GM23338 (cell line): ENCODE results near the gene TLE2. TPM values are rescaled to one million over a fixed set of nuclear protein-coding genes. Genes with fewer than 3 reads are reported as not detected.

Source experiments
- ATAC-seq: fragments of 200-7000 bp; cut with Tn5 transposase; 3 replicates; pipeline ENCODE4 v1.9.1; 2020
- DNase-seq: peaks from one replicate; pipeline ENCODE4 v3.0.0-alpha.2; 2015; ENCODE audit warnings: low spot score
- H2AFZ ChIP-seq: fragments of 200-600 bp; sonication (generic); 2 replicates; pipeline ENCODE4 v1.8.0; 2016; ENCODE audit warnings: antibody characterized with exemption, mild to moderate bottlenecking, moderate library complexity
- H3F3A ChIP-seq: fragments of 200-600 bp; sonication (generic); replicated peaks from 2 replicates; pipeline ENCODE4 v1.8.0; 2017; ENCODE audit warnings: antibody characterized with exemption, mixed run types, low read depth
- H3K27ac ChIP-seq: fragments of 200-600 bp; sonication (generic); 2 replicates; pipeline ENCODE4 v1.6.1; 2016; ENCODE audit warnings: low read depth
- H3K27me3 ChIP-seq: fragments of 200-600 bp; sonication (generic); 2 replicates; pipeline ENCODE4 v1.8.0; 2016; ENCODE audit warnings: mild to moderate bottlenecking, mixed run types, moderate library complexity; ENCODE audit not compliant: insufficient read depth
- H3K36me3 ChIP-seq: fragments of 200-600 bp; sonication (generic); 2 replicates; pipeline ENCODE4 v1.8.0; 2016; ENCODE audit warnings: mild to moderate bottlenecking; ENCODE audit not compliant: insufficient read depth
- H3K4me1 ChIP-seq: fragments of 200-600 bp; sonication (generic); 2 replicates; pipeline ENCODE4 v1.8.0; 2016; ENCODE audit warnings: mild to moderate bottlenecking, moderate library complexity; ENCODE audit not compliant: insufficient read depth
- H3K4me2 ChIP-seq: fragments of 200-600 bp; sonication (generic); 2 replicates; pipeline ENCODE4 v1.7.1; 2017; ENCODE audit warnings: mixed run types
- H3K4me3 ChIP-seq: fragments of 200-600 bp; sonication (generic); 2 replicates; pipeline ENCODE4 v1.6.1; 2016; ENCODE audit warnings: mixed run types
- H3K79me2 ChIP-seq: fragments of 200-600 bp; sonication (generic); replicated peaks from 2 replicates; pipeline ENCODE4 v1.8.0; 2017; ENCODE audit warnings: mild to moderate bottlenecking; ENCODE audit not compliant: insufficient read depth
- H3K9me2 ChIP-seq: fragments of 200-600 bp; sonication (generic); 2 replicates; pipeline ENCODE4 v1.8.0; 2017; ENCODE audit not compliant: insufficient read depth
- H4K20me1 ChIP-seq: fragments of 200-600 bp; sonication (generic); replicated peaks from 2 replicates; pipeline ENCODE4 v1.8.0; 2017; ENCODE audit warnings: mild to moderate bottlenecking; ENCODE audit not compliant: insufficient read depth
- H3K27ac Mint-ChIP-seq: 2 replicates; pipeline ENCODE4 v1.8.0; 2020; ENCODE audit warnings: inconsistent platforms, mild to moderate bottlenecking, moderate library complexity, mixed read lengths
- H3K27me3 Mint-ChIP-seq: 3 replicates; pipeline ENCODE4 v1.8.0; 2022; ENCODE audit warnings: low read depth, mild to moderate bottlenecking, moderate library complexity, mixed read lengths, inconsistent platforms; ENCODE audit not compliant: insufficient read depth, poor library complexity
- H3K36me3 Mint-ChIP-seq: 3 replicates; pipeline ENCODE4 v1.8.0; 2021; ENCODE audit warnings: low read depth, mild to moderate bottlenecking, inconsistent platforms, moderate library complexity, mixed read lengths
- H3K4me1 Mint-ChIP-seq: 3 replicates; pipeline ENCODE4 v1.8.0; 2020; ENCODE audit warnings: mild to moderate bottlenecking, inconsistent platforms, mixed read lengths
- H3K4me3 Mint-ChIP-seq: 3 replicates; pipeline ENCODE4 v1.8.0; 2021; ENCODE audit warnings: moderate library complexity, mild to moderate bottlenecking, inconsistent platforms, mixed read lengths
- H3K9me3 Mint-ChIP-seq: 3 replicates; pipeline ENCODE4 v1.8.0; 2020; ENCODE audit warnings: moderate library complexity, mild to moderate bottlenecking, inconsistent platforms, mixed read lengths
- CREB1 ChIP-seq: fragments of 250-450 bp; sonication (Bioruptor Pico); IDR thresholded peaks from 2 replicates; pipeline ENCODE4 v1.5.0; 2020; ENCODE audit warnings: low read depth, mild to moderate bottlenecking, moderate library complexity
- EZH2phosphoT487 ChIP-seq: fragments of 200-600 bp; sonication (generic); IDR thresholded peaks from one replicate; pipeline ENCODE4 v1.8.1; 2018; ENCODE audit warnings: antibody characterized with exemption; ENCODE audit not compliant: unreplicated experiment
- POLR2AphosphoS5 ChIP-seq: IDR thresholded peaks from 2 replicates; pipeline ENCODE4 v1.6.1; 2016; ENCODE audit warnings: antibody characterized with exemption, low read depth
- STAT1 ChIP-seq: IDR thresholded peaks from one replicate; pipeline ENCODE4 v1.6.1; 2016; ENCODE audit warnings: antibody characterized with exemption; ENCODE audit not compliant: unreplicated experiment
- ZNF114 ChIP-seq: fragments of 250-450 bp; sonication (Bioruptor Pico); IDR thresholded peaks from 2 replicates; pipeline ENCODE4 v1.5.0; 2020; ENCODE audit warnings: mild to moderate bottlenecking, moderate library complexity
- polyA plus RNA-seq: library from polyadenylated mRNA; unstranded; fragments of >200 nt; fragmentation: Nextera tagmentation; extraction: Ambion mirVana; gene quantifications from 2 replicates; pipeline ENCODE4 v1.2.1, GENCODE V29; 2016
- total RNA-seq: library from RNA; depleted of rRNA; stranded (reverse); fragments of >200 nt; shearing (Covaris generic); gene quantifications from 2 replicates; pipeline ENCODE4 v1.2.3, GENCODE V29; 2014
- TF ChIP-seq, protein P1 (sequence below), 2 experiments: fragments of 200-600 bp in 1 of 2; sonication (generic) in 1 of 2; conservative IDR thresholded peaks; 2 replicates each; pipeline versions ENCODE4 v1.5.1 to v1.6.1; 2016 to 2017; ENCODE audit warnings: antibody characterized with exemption in 2 of 2, low read depth in 2 of 2, mild to moderate bottlenecking in 2 of 2, moderate library complexity in 1 of 2
- TF ChIP-seq, protein P2 (sequence below): IDR thresholded peaks from 2 replicates; pipeline ENCODE4 v1.6.1; 2016; ENCODE audit warnings: antibody characterized with exemption
- TF ChIP-seq, protein P3 (sequence below): IDR thresholded peaks from one replicate; pipeline ENCODE4 v1.6.1; 2018; ENCODE audit warnings: antibody characterized with exemption; ENCODE audit not compliant: unreplicated experiment

The TLE2 gene
- total and polyA plus RNA-seq, 2 experiments from 2014 or later: 5.2 to 22.8 TPM

DNA sequence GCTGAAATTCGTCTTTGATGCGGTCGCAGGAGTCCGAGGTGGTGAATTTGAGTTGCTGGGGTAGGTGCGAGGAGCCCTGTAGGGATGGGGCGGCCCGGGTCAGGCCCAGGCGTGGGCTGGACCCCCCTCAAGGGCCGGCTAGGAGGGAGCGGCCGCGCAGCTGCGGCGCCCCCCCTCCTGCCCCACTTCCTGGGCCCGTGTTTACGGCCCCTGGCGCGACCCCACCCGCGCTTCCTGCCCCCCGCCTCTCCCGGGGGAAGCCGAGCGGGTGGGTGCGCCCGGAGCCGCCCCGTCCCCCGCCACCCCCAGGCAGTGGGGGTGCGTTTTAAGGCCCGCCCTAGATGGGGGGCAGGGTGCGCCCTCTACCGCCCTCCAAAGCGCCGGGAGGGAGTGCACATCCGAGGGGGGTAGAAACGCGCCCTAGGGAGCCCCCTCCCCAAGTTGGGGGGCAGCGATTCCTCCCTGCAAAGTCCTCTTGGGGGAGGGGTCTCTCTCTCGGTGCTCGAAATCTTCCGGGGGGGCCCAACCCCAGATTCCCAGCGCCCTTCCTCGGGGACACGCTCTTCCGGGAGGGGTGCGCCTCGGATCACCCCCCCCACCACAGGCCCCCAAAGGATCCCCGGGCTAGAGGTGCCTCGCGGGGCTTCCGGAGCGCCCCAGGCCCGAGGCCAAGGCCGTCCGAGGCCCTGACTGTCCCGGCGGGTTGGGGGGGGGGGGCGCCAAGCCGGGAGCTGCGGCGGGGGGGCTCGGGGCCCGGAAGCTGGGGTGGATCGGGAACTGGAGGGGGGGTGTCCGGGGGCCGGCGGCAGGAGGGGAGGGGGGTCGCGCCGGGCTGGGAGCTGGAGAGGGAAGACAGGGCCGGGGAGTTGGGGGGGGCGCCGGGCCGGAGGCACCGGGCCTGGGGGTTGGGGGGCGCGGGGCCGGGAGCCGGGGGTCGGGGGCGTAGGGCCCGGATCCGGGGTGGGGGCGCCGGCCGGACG lies 32.4 kb upstream of the TLE2 start:
- Histone ChIP-seq H3K4me1 (peaks cover 29% of the 10 kb centered on the region; the same call in 1 of the 2 replicates), H3F3A (0 out of 2 replicates have a peak, but pooled peaks cover 12% of the 10 kb centered on the region), H3K27ac (no peak overlapping the region), H3K4me3 (peak overlapping the region; percentile 72), H3K4me2 (peak overlapping the region; percentile 85), H3K36me3 (peaks cover 6% of the 10 kb centered on the region; the same call in 1 of the 2 replicates), H4K20me1 (no peaks in the 10 kb centered on the region; the same call in 1 of the 2 replicates), H3K27me3 (no peaks in the 10 kb centered on the region), H2AFZ (no peak overlapping the region), H3K9me2 (no peaks in the 10 kb centered on the region), H3K79me2 (peaks cover 25% of the 10 kb centered on the region)
- TF ChIP-seq CREB1: no peak
- TF ChIP-seq, protein P1, sequence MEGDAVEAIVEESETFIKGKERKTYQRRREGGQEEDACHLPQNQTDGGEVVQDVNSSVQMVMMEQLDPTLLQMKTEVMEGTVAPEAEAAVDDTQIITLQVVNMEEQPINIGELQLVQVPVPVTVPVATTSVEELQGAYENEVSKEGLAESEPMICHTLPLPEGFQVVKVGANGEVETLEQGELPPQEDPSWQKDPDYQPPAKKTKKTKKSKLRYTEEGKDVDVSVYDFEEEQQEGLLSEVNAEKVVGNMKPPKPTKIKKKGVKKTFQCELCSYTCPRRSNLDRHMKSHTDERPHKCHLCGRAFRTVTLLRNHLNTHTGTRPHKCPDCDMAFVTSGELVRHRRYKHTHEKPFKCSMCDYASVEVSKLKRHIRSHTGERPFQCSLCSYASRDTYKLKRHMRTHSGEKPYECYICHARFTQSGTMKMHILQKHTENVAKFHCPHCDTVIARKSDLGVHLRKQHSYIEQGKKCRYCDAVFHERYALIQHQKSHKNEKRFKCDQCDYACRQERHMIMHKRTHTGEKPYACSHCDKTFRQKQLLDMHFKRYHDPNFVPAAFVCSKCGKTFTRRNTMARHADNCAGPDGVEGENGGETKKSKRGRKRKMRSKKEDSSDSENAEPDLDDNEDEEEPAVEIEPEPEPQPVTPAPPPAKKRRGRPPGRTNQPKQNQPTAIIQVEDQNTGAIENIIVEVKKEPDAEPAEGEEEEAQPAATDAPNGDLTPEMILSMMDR (conservative IDR thresholded peaks at IDR 0.05; ENCODE audit: low read depth in 2 of 2): peak; percentile 13 to 41; a peak in 2 of 4 replicates
- Mint-ChIP-seq H3K36me3 (peaks cover 28% of the 10 kb centered on the region), H3K4me1 (peaks cover 31% of the 10 kb centered on the region), H3K27ac (no peak overlapping the region; the same call in 1 of the 2 replicates), H3K9me3 (no peaks in the 10 kb centered on the region; the same call in 2 of the 3 replicates), H3K27me3 (peaks cover 12% of the 10 kb centered on the region), H3K4me3 (peak overlapping the region; percentile 72)
- ATAC-seq (peak; percentile 26), DNase-seq (no peak)

DNA sequence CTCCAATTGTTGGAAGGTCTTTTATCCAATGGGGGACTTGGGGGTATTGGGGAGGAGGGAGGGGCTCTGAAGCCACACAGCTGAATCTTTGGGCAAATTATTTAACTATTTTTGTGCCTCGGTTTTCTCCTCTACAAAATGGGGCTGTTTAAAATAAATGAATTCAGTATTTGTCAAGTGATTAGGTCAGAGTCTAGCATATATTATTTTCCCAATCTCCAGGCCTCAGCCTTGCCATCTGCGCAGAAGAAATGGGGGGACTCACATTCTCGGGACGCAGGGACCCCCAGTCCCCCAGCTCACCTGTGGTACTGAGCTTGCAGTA lies 31.7 kb upstream of the TLE2 start:
- H3K79me2 ChIP-seq: peaks cover 25% of the 10 kb centered on the region
- H3K9me2 ChIP-seq: no peaks in the 10 kb centered on the region
- no peaks in the 10 kb centered on the region; the same call in 1 of the 2 replicates for H4K20me1 ChIP-seq
- H3K4me3 ChIP-seq: peak overlapping the region; percentile 72
- no peaks in the 10 kb centered on the region for H3K27me3 ChIP-seq
- no peaks in the 10 kb centered on the region; the same call in 2 of the 3 replicates for H3K9me3 Mint-ChIP-seq
- H3K4me2 ChIP-seq: peak overlapping the region; percentile 85
- H3K4me1 Mint-ChIP-seq: peaks cover 30% of the 10 kb centered on the region
- H3K36me3 Mint-ChIP-seq: peaks cover 28% of the 10 kb centered on the region
- DNase-seq (no peak), ATAC-seq (no peak)
- H3K27ac Mint-ChIP-seq: no peak overlapping the region; the same call in 1 of the 2 replicates
- H3K4me1 ChIP-seq: peaks cover 33% of the 10 kb centered on the region; the same call in 1 of the 2 replicates
- H2AFZ ChIP-seq: no peak overlapping the region
- peaks cover 12% of the 10 kb centered on the region for H3K27me3 Mint-ChIP-seq
- TF ChIP-seq ZNF114 (CRISPR knock-in tag) (no peak), EZH2phosphoT487 (no peak)
- peaks cover 6% of the 10 kb centered on the region; the same call in 1 of the 2 replicates for H3K36me3 ChIP-seq
- H3K27ac ChIP-seq: no peak overlapping the region
- peak overlapping the region; percentile 72 for H3K4me3 Mint-ChIP-seq
- 0 out of 2 replicates have a peak, but pooled peaks cover 12% of the 10 kb centered on the region for H3F3A ChIP-seq

DNA sequence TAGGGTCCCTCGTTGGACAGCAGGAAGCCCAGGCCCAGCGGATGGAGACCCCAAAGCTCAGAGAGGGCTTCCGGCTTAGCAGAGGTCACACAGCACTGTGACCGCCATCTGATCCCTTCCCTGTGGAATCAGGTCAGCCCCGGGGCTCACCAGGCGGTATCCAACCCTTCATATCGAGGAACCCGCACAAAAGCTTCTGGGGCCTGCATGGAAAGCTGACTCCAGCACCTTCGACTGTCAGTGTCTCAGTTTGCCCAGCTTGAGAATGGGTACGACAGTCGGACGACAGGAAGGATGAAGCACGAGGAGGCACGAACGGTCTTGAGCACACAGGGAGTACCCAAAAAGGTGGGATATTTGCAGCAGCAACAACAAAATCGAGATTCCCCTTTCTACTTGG lies 30.6 kb upstream of the TLE2 start:
- Histone ChIP-seq H3K36me3 (peaks cover 6% of the 10 kb centered on the region; the same call in 1 of the 2 replicates), H3K4me1 (peaks cover 36% of the 10 kb centered on the region; the same call in 1 of the 2 replicates), H4K20me1 (no peaks in the 10 kb centered on the region; the same call in 1 of the 2 replicates), H3K4me2 (no peak overlapping the region), H3K4me3 (no peak overlapping the region), H2AFZ (no peak overlapping the region), H3K9me2 (no peaks in the 10 kb centered on the region), H3K27me3 (no peaks in the 10 kb centered on the region), H3K79me2 (peaks cover 25% of the 10 kb centered on the region), H3F3A (peaks cover 15% of the 10 kb centered on the region; the same call in 1 of the 2 replicates), H3K27ac (no peak overlapping the region)
- H3K4me1 Mint-ChIP-seq: peaks cover 36% of the 10 kb centered on the region
- peak overlapping the region; percentile 6; the same call in 1 of the 3 replicates for H3K4me3 Mint-ChIP-seq
- peaks cover 20% of the 10 kb centered on the region for H3K27me3 Mint-ChIP-seq
- H3K36me3 Mint-ChIP-seq: peaks cover 35% of the 10 kb centered on the region
- DNase-seq: no peak
- no peak for ATAC-seq
- no peaks in the 10 kb centered on the region; the same call in 2 of the 3 replicates for H3K9me3 Mint-ChIP-seq
- no peak overlapping the region for H3K27ac Mint-ChIP-seq
- no peak for TF ChIP-seq CREB1
- no peak for TF ChIP-seq STAT1
- TF ChIP-seq POLR2AphosphoS5: no peak
- TF ChIP-seq, protein P2, sequence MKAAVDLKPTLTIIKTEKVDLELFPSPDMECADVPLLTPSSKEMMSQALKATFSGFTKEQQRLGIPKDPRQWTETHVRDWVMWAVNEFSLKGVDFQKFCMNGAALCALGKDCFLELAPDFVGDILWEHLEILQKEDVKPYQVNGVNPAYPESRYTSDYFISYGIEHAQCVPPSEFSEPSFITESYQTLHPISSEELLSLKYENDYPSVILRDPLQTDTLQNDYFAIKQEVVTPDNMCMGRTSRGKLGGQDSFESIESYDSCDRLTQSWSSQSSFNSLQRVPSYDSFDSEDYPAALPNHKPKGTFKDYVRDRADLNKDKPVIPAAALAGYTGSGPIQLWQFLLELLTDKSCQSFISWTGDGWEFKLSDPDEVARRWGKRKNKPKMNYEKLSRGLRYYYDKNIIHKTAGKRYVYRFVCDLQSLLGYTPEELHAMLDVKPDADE: no peak
- TF ChIP-seq, protein P3, sequence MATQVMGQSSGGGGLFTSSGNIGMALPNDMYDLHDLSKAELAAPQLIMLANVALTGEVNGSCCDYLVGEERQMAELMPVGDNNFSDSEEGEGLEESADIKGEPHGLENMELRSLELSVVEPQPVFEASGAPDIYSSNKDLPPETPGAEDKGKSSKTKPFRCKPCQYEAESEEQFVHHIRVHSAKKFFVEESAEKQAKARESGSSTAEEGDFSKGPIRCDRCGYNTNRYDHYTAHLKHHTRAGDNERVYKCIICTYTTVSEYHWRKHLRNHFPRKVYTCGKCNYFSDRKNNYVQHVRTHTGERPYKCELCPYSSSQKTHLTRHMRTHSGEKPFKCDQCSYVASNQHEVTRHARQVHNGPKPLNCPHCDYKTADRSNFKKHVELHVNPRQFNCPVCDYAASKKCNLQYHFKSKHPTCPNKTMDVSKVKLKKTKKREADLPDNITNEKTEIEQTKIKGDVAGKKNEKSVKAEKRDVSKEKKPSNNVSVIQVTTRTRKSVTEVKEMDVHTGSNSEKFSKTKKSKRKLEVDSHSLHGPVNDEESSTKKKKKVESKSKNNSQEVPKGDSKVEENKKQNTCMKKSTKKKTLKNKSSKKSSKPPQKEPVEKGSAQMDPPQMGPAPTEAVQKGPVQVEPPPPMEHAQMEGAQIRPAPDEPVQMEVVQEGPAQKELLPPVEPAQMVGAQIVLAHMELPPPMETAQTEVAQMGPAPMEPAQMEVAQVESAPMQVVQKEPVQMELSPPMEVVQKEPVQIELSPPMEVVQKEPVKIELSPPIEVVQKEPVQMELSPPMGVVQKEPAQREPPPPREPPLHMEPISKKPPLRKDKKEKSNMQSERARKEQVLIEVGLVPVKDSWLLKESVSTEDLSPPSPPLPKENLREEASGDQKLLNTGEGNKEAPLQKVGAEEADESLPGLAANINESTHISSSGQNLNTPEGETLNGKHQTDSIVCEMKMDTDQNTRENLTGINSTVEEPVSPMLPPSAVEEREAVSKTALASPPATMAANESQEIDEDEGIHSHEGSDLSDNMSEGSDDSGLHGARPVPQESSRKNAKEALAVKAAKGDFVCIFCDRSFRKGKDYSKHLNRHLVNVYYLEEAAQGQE: no peak
- TF ChIP-seq EZH2phosphoT487: no peak
